B cell (primary cell): Measurements from ENCODE around the gene CCL7. TPM values are rescaled to one million over a fixed set of nuclear protein-coding genes. Genes with fewer than 3 reads are reported as not detected.

Experiments used
- ATAC-seq: fragments of 200-7000 bp; cut with Tn5 transposase; one replicate; pipeline ENCODE4 v1.10.0; 2021; ENCODE audit warnings: low read depth, mild to moderate bottlenecking, moderate number of reproducible peaks, moderate library complexity
- CTCF ChIA-PET: fragments of 350-600 bp; sonication (Branson Sonifier 250); formaldehyde crosslinking; loops from one replicate; lab custom pipeline; 2021; ENCODE audit warnings: antibody characterized with exemption, inconsistent platforms; lab: Charles Lee
- POLR2A ChIA-PET: fragments of 350-600 bp; sonication (Branson Sonifier 250); formaldehyde crosslinking; loops from one replicate; lab custom pipeline; 2021; ENCODE audit warnings: antibody characterized with exemption; lab: Charles Lee
- DNase-seq: peaks from one replicate; pipeline ENCODE4 v3.0.0; 2013
- H2AFZ ChIP-seq: 2 replicates; pipeline ENCODE4 v1.6.1; 2012; ENCODE audit warnings: mild to moderate bottlenecking, low read depth, low read length; ENCODE audit not compliant: insufficient read depth, poor library complexity, severe bottlenecking
- H3K27ac ChIP-seq, 2 donors: 1 replicate in 1 of 2; 2 replicates in 1 of 2; pipeline ENCODE4 v1.5.1; 2012 to 2013; ENCODE audit warnings: low read length in 2 of 2, mild to moderate bottlenecking in 2 of 2, moderate library complexity in 1 of 2
- H3K27me3 ChIP-seq, 4 experiments: fragments of 200-600 bp in 1 of 4; sonication (generic) in 1 of 4; replicated peaks in 1 of 4; 1 replicate in 2 of 4; 2 replicates in 2 of 4; pipeline versions ENCODE4 v1.6.1 to v1.7.0; 2013 to 2016; ENCODE audit warnings: low read length in 3 of 4, mild to moderate bottlenecking in 2 of 4, mixed read lengths in 1 of 4, moderate library complexity in 1 of 4; ENCODE audit not compliant: insufficient read depth in 4 of 4, control insufficient read depth in 3 of 4; ENCODE audit errors: control extremely low read depth in 1 of 4
- H3K36me3 ChIP-seq, 2 experiments: replicated peaks in 1 of 2; 1 replicate in 1 of 2; 2 replicates in 1 of 2; pipeline versions ENCODE4 v1.6.1 to v1.7.1; 2013; ENCODE audit warnings: low read length in 1 of 2; ENCODE audit not compliant: insufficient read depth in 2 of 2, control insufficient read depth in 1 of 2; ENCODE audit errors: control extremely low read depth in 1 of 2, extremely low read depth in 1 of 2
- H3K4me1 ChIP-seq, 2 donors: fragments of 200-600 bp in 1 of 2; sonication (generic) in 1 of 2; 1 replicate in 1 of 2; 2 replicates in 1 of 2; pipeline versions ENCODE4 v1.5.1 to v1.6.1; 2013 to 2017; ENCODE audit warnings: low read length in 2 of 2; ENCODE audit not compliant: control insufficient read depth in 2 of 2, insufficient read depth in 2 of 2
- H3K4me2 ChIP-seq: replicated peaks from 2 replicates; pipeline ENCODE3; 2012; ENCODE audit warnings: mild to moderate bottlenecking, low read depth, low read length; ENCODE audit not compliant: poor library complexity, severe bottlenecking
- H3K4me3 ChIP-seq, 5 experiments: fragments of 200-600 bp in 1 of 5; sonication (generic) in 1 of 5; 1 replicate in 3 of 5; 2 replicates in 2 of 5; pipeline versions ENCODE4 v1.5.1 to v1.7.0; 2011 to 2016; ENCODE audit warnings: low read length in 4 of 5, mild to moderate bottlenecking in 4 of 5, low read depth in 2 of 5, control low read depth in 1 of 5, moderate library complexity in 1 of 5; ENCODE audit not compliant: insufficient read depth in 1 of 5; ENCODE audit errors: control extremely low read depth in 1 of 5, extremely low read depth in 1 of 5
- H3K79me2 ChIP-seq: fragments of 200-600 bp; sonication (generic); one replicate; pipeline ENCODE4 v1.6.0; 2016; ENCODE audit warnings: low read length; ENCODE audit not compliant: control insufficient read depth, insufficient read depth
- H3K9ac ChIP-seq: fragments of 200-600 bp; sonication (generic); 2 replicates; pipeline ENCODE4 v1.6.1; 2017; ENCODE audit warnings: mild to moderate bottlenecking, low read length, moderate library complexity
- H3K9me3 ChIP-seq, 3 donors: one replicate each; pipeline versions ENCODE4 v1.6.1 to v1.7.1; 2013; ENCODE audit warnings: low read length in 2 of 3; ENCODE audit not compliant: control insufficient read depth in 2 of 3, insufficient read depth in 1 of 3; ENCODE audit errors: control extremely low read depth in 1 of 3
- H4K20me1 ChIP-seq: 2 replicates; pipeline ENCODE4 v1.6.0; 2012; ENCODE audit warnings: mild to moderate bottlenecking, low read length; ENCODE audit not compliant: insufficient read depth, control insufficient read depth, poor library complexity, severe bottlenecking
- H3K27ac Mint-ChIP-seq: one replicate; pipeline ENCODE4 v1.8.0; 2021; ENCODE audit warnings: mixed read lengths
- H3K27me3 Mint-ChIP-seq: one replicate; pipeline ENCODE4 v1.8.0; 2021; ENCODE audit warnings: mixed read lengths
- H3K4me1 Mint-ChIP-seq: one replicate; pipeline ENCODE4 v1.8.0; 2021; ENCODE audit warnings: mixed read lengths
- H3K4me3 Mint-ChIP-seq: one replicate; pipeline ENCODE4 v1.8.0; 2021; ENCODE audit warnings: mixed read lengths
- H3K9me3 Mint-ChIP-seq: one replicate; pipeline ENCODE4 v1.8.0; 2022; ENCODE audit warnings: mixed read lengths; ENCODE audit not compliant: insufficient read depth
- CTCF ChIP-seq: fragments of 200-600 bp; IDR thresholded peaks from one replicate; pipeline ENCODE4 v1.8.0; 2022; ENCODE audit warnings: antibody characterized with exemption, mild to moderate bottlenecking
- EZH2 ChIP-seq: IDR thresholded peaks from 2 replicates; pipeline ENCODE4 v1.6.1; 2012; ENCODE audit warnings: borderline replicate concordance, low read depth, mild to moderate bottlenecking, moderate library complexity, low read length; ENCODE audit not compliant: insufficient read depth, poor library complexity, severe bottlenecking
- WGBS: methylation state at CpG from one replicate; pipeline ENCODE4 v1.1.5; 2013; ENCODE audit warnings: missing lambda C conversion rate; ENCODE audit not compliant: insufficient coverage; 5-methylcytosine and 5-hydroxymethylcytosine counted together
- intact Hi-C: fragments of 100-400 bp; cut with micrococcal nuclease; formaldehyde crosslinking; loops from one replicate; pipeline ENCODE4 v1.10.0; 2022
- polyA plus RNA-seq: library from polyadenylated mRNA; depleted of rRNA; stranded (reverse); fragments of >200 nt; gene quantifications from 2 replicates; pipeline ENCODE4 v1.2.3, GENCODE V29; 2012
- total RNA-seq, 2 donors: library from RNA; stranded (reverse); fragments of 120-200 nt in 1 of 2; gene quantifications; 1 replicate in 1 of 2; 2 replicates in 1 of 2; pipeline versions ENCODE4 v1.2.3 to v1.2.4, GENCODE V29; 2013 to 2022

Gene CCL7
- total and polyA plus RNA-seq, 2 donors (not counting 1 experiment from before 2014, with no cell fraction given): not detected

- POLR2A ChIA-PET: no interaction called here
- no peak overlapping the region for H3K27ac Mint-ChIP-seq
- no peak overlapping the region for H2AFZ ChIP-seq
- no peak overlapping the region for H3K27ac ChIP-seq
- CTCF ChIA-PET: no interaction called here
- no peak overlapping the region for H3K9ac ChIP-seq
- H3K4me1 ChIP-seq: peaks cover 10 to 14% of the 10 kb centered on the region in 2 donors
- no peaks in the 10 kb centered on the region for H3K79me2 ChIP-seq
- H4K20me1 ChIP-seq: no peaks in the 10 kb centered on the region
- no peak overlapping the region for H3K4me3 ChIP-seq
- no peak overlapping the region for H3K4me2 ChIP-seq
- DNase-seq (no peak), ATAC-seq (no peak)
- 89% methylated on average over 3 of the region's 3 CpGs for WGBS
- H3K9me3 ChIP-seq: no peaks in the 10 kb centered on the region
- H3K27me3 Mint-ChIP-seq: peaks cover 46% of the 10 kb centered on the region
- H3K4me3 Mint-ChIP-seq: no peak overlapping the region
- no peak for TF ChIP-seq EZH2
- no peak for TF ChIP-seq CTCF
- H3K36me3 ChIP-seq: no peaks in the 10 kb centered on the region
- H3K27me3 ChIP-seq: peaks cover 0 to 29% (median 15%) of the 10 kb centered on the region in 4 experiments
- peaks cover 9% of the 10 kb centered on the region for H3K4me1 Mint-ChIP-seq
- intact Hi-C loops: no loop called here
- H3K9me3 Mint-ChIP-seq: no peaks in the 10 kb centered on the region
Observed at GRCh38 chr17:34253139-34253525, 16.9 kb upstream of the CCL7 start.

- DNase-seq: no peak
- H3K9ac ChIP-seq: no peak overlapping the region
Observed at GRCh38 chr17:34254146-34254545, 15.9 kb upstream of the CCL7 start.

More at GRCh38 chr17:34254146-34254545, 15.9 kb upstream of the CCL7 start:
- H2AFZ ChIP-seq: no peak overlapping the region
- TF ChIP-seq CTCF (no peak), EZH2 (no peak)
- H3K27ac ChIP-seq: no peak overlapping the region
- peaks cover 9% of the 10 kb centered on the region for H3K4me1 Mint-ChIP-seq
- POLR2A ChIA-PET: no interaction called here
- no peaks in the 10 kb centered on the region for H3K36me3 ChIP-seq
- H3K4me2 ChIP-seq: no peak overlapping the region
- peaks cover 42% of the 10 kb centered on the region for H3K27me3 Mint-ChIP-seq
- H3K79me2 ChIP-seq: no peaks in the 10 kb centered on the region
- H3K4me1 ChIP-seq: peaks cover 10 to 14% of the 10 kb centered on the region in 2 donors
- CTCF ChIA-PET: no interaction called here
- 80% methylated on average over 1 of the region's 3 CpGs for WGBS
- H3K27ac Mint-ChIP-seq: no peak overlapping the region
- ATAC-seq: no peak
- H3K4me3 ChIP-seq: no peak overlapping the region
- H3K9me3 Mint-ChIP-seq: no peaks in the 10 kb centered on the region
- H3K27me3 ChIP-seq: peaks cover 0 to 30% (median 18%) of the 10 kb centered on the region in 4 experiments
- H3K9me3 ChIP-seq: no peaks in the 10 kb centered on the region
- intact Hi-C loops: no loop called here
- H3K4me3 Mint-ChIP-seq: no peak overlapping the region
- no peaks in the 10 kb centered on the region for H4K20me1 ChIP-seq
